Peyer's patch (tissue), 4 donors: Measurements from ENCODE around the gene SERPINH1. TPM values are rescaled to one million over a fixed set of nuclear protein-coding genes. Genes with fewer than 3 reads are reported as not detected.
A peak's percentile ranks its signal among the peaks of the same experiment; 100 is the strongest.

Experiments
- DNase-seq, 3 donors: peaks; one replicate each; pipeline ENCODE4 v3.0.0-alpha.2; 2017 to 2019
- H3K27ac ChIP-seq, 4 donors: fragments of 200-600 bp; sonication (generic); one replicate each; pipeline ENCODE4 v1.5.1; 2016 to 2019
- H3K27me3 ChIP-seq, 2 donors: fragments of 200-600 bp; sonication (generic); one replicate each; pipeline ENCODE4 v1.5.1; 2019
- H3K36me3 ChIP-seq, 3 donors: fragments of 200-600 bp; sonication (generic); one replicate each; pipeline ENCODE4 v1.5.1; 2016 to 2019
- H3K4me1 ChIP-seq, 4 donors: fragments of 200-600 bp; sonication (generic); one replicate each; pipeline ENCODE4 v1.5.1; 2016 to 2019
- H3K4me3 ChIP-seq, 4 donors: fragments of 200-600 bp; sonication (generic); 1 replicate in 3 of 4; 2 replicates in 1 of 4; pipeline ENCODE4 v1.5.1; 2016 to 2019; ENCODE audit warnings: mild to moderate bottlenecking in 1 of 4
- H3K9me3 ChIP-seq, 4 donors: fragments of 200-600 bp; sonication (generic); one replicate each; pipeline ENCODE4 v1.5.1; 2016 to 2019; ENCODE audit warnings: mild to moderate bottlenecking in 1 of 4
- CTCF ChIP-seq, 6 experiments: fragments of 450-650 bp in 4 of 6; fragments of 200-600 bp in 2 of 6; sonication (generic) in 1 of 6; IDR thresholded peaks; one replicate each; pipeline ENCODE4 v1.5.1; 2017 to 2019; ENCODE audit warnings: antibody characterized with exemption in 6 of 6, mild to moderate bottlenecking in 3 of 6, moderate library complexity in 1 of 6
- POLR2A ChIP-seq, 2 donors: fragments of 450-650 bp; IDR thresholded peaks; one replicate each; pipeline ENCODE4 v1.5.1; 2017; ENCODE audit warnings: antibody characterized with exemption in 2 of 2, mild to moderate bottlenecking in 2 of 2, moderate library complexity in 2 of 2
- total RNA-seq, 4 donors: library from RNA; depleted of rRNA; stranded (reverse); fragments of >200 nt; gene quantifications; one replicate each; pipeline ENCODE4 v1.1.0, GENCODE V29; 2016

Gene SERPINH1
- total RNA-seq, 4 donors from 2014 or later = 35.4 to 50.9 (median 43.4) TPM

- no peak for TF ChIP-seq CTCF (IDR thresholded peaks at IDR 0.05)
- TF ChIP-seq POLR2A (IDR thresholded peaks at IDR 0.05) = no peak
- Histone ChIP-seq H3K4me1 (peaks cover 0 to 7% (median 0%) of the 10 kb centered on the region in 4 donors), H3K4me3 (no peak overlapping the region), H3K27ac (peak overlapping the region in 1 of 4 donors; percentile 30), H3K9me3 (no peaks in the 10 kb centered on the region), H3K36me3 (peaks cover 0 to 24% (median 0%) of the 10 kb centered on the region in 3 donors), H3K27me3 (no peaks in the 10 kb centered on the region)
- no peak for DNase-seq
Observed at GRCh38 chr11:75576017-75576416, 14.0 kb downstream of the SERPINH1 start.

GRCh38 chr11:75576499-75576918 lies 14.5 kb downstream of the SERPINH1 start:
- peak in 2 of 3 donors; percentile 68 to 76 for DNase-seq
- H3K27ac ChIP-seq = no peak overlapping the region
- TF ChIP-seq CTCF (IDR thresholded peaks at IDR 0.05) (no peak), POLR2A (IDR thresholded peaks at IDR 0.05) (no peak)

GRCh38 chr11:75577207-75577606 lies 15.2 kb downstream of the SERPINH1 start:
- peaks cover 0 to 12% (median 0%) of the 10 kb centered on the region in 3 donors for H3K36me3 ChIP-seq
- no peak overlapping the region for H3K4me3 ChIP-seq
- H3K27ac ChIP-seq = no peak overlapping the region
- TF ChIP-seq POLR2A (IDR thresholded peaks at IDR 0.05) (no peak), CTCF (IDR thresholded peaks at IDR 0.05) (peak in 3 of 6 experiments; percentile 37 to 48 (median 38))
- DNase-seq = peak in 2 of 3 donors; percentile 32 to 69
- no peaks in the 10 kb centered on the region for H3K9me3 ChIP-seq
- H3K27me3 ChIP-seq = no peaks in the 10 kb centered on the region
- peaks cover 0 to 7% (median 0%) of the 10 kb centered on the region in 4 donors for H3K4me1 ChIP-seq

More at GRCh38 chr11:75576499-75576918, 14.5 kb downstream of the SERPINH1 start:
- Histone ChIP-seq H3K36me3 (peaks cover 0 to 19% (median 0%) of the 10 kb centered on the region in 3 donors), H3K27me3 (no peaks in the 10 kb centered on the region), H3K4me1 (peaks cover 0 to 7% (median 0%) of the 10 kb centered on the region in 4 donors), H3K4me3 (no peak overlapping the region), H3K9me3 (no peaks in the 10 kb centered on the region)

GRCh38 chr11:75578977-75579376 lies 16.9 kb downstream of the SERPINH1 start:
- Histone ChIP-seq H3K36me3 (no peaks in the 10 kb centered on the region), H3K9me3 (no peaks in the 10 kb centered on the region), H3K27ac (no peak overlapping the region), H3K4me3 (no peak overlapping the region), H3K4me1 (peaks cover 0 to 21% (median 2%) of the 10 kb centered on the region in 4 donors), H3K27me3 (no peaks in the 10 kb centered on the region)
- no peak for DNase-seq
- TF ChIP-seq POLR2A (IDR thresholded peaks at IDR 0.05) = no peak

GRCh38 chr11:75579841-75580240 lies 17.8 kb downstream of the SERPINH1 start:
- no peak overlapping the region for H3K4me3 ChIP-seq
- no peaks in the 10 kb centered on the region for H3K27me3 ChIP-seq
- DNase-seq = no peak
- TF ChIP-seq POLR2A (IDR thresholded peaks at IDR 0.05) = no peak
- TF ChIP-seq CTCF (IDR thresholded peaks at IDR 0.05) = no peak
- no peaks in the 10 kb centered on the region for H3K36me3 ChIP-seq
- H3K27ac ChIP-seq = no peak overlapping the region
- no peaks in the 10 kb centered on the region for H3K9me3 ChIP-seq
- H3K4me1 ChIP-seq = peaks cover 0 to 23% (median 2%) of the 10 kb centered on the region in 4 donors

- Histone ChIP-seq H3K4me3 (peak overlapping the region; percentile 58 to 71 (median 64)), H3K27ac (peak overlapping the region; percentile 78 to 92 (median 84))
- TF ChIP-seq POLR2A (IDR thresholded peaks at IDR 0.05) (no peak), CTCF (IDR thresholded peaks at IDR 0.05) (no peak)
Observed at GRCh38 chr11:75582506-75582894, 20.4 kb downstream of the SERPINH1 start.

More at GRCh38 chr11:75582506-75582894, 20.4 kb downstream of the SERPINH1 start:
- Histone ChIP-seq H3K36me3 (no peaks in the 10 kb centered on the region), H3K9me3 (no peaks in the 10 kb centered on the region), H3K27me3 (no peaks in the 10 kb centered on the region), H3K4me1 (peaks cover 0 to 16% (median 2%) of the 10 kb centered on the region in 4 donors)
- no peak for DNase-seq
